B cell (primary cell): ENCODE results near the gene TEX19.
"Not testable (repeated sequence)": the region's sequence is repeated elsewhere in the genome, so short reads cannot be mapped to it uniquely, and the experiment has no call there.

ENCODE experiments used
- CTCF ChIP-seq: fragments of 200-600 bp; IDR thresholded peaks from one replicate; pipeline ENCODE4 v1.8.0; 2022; ENCODE audit warnings: antibody characterized with exemption, mild to moderate bottlenecking
- EZH2 ChIP-seq: IDR thresholded peaks from 2 replicates; pipeline ENCODE4 v1.6.1; 2012; ENCODE audit warnings: borderline replicate concordance, low read depth, mild to moderate bottlenecking, moderate library complexity, low read length; ENCODE audit not compliant: insufficient read depth, poor library complexity, severe bottlenecking

- not testable (repeated sequence) for TF ChIP-seq CTCF, EZH2
These were observed 516 bp downstream of the TEX19 start for GRCh38 chr17:82359451-82360074.
